HEK293 (cell line): ENCODE measurements around the gene C3orf52.

ENCODE experiments used
- CTCF ChIA-PET: fragments of 350-600 bp; formaldehyde crosslinking; extraction: SDS; loops from one replicate; lab custom pipeline; 2021; ENCODE audit warnings: antibody characterized with exemption; lab: Yijun Ruan, JAX
- POLR2A ChIA-PET: fragments of 300-600 bp; formaldehyde crosslinking; extraction: SDS; loops from one replicate; lab custom pipeline; 2020; ENCODE audit warnings: antibody characterized with exemption, inconsistent platforms; lab: Yijun Ruan, JAX
- H3K27ac ChIP-seq: fragments of 200-500 bp; sonication (Bioruptor generic); 2 replicates; pipeline ENCODE4 v1.5.1; 2014; ENCODE audit warnings: low read depth, low read length, control low read depth, inconsistent platforms; ENCODE audit errors: extremely low read depth
- H3K36me3 ChIP-seq, 2 experiments: fragments of 200-500 bp in 1 of 2; sonication (Bioruptor generic) in 1 of 2; 1 replicate in 1 of 2; 2 replicates in 1 of 2; pipeline ENCODE4 v1.5.1; 2014 to 2017; ENCODE audit warnings: inconsistent platforms in 2 of 2, low read length in 2 of 2; ENCODE audit not compliant: control insufficient read depth in 2 of 2, insufficient read depth in 1 of 2
- H3K4me1 ChIP-seq: fragments of 200-500 bp; sonication (Bioruptor generic); 2 replicates; pipeline ENCODE4 v1.5.1; 2014; ENCODE audit warnings: mild to moderate bottlenecking, low read length, inconsistent platforms; ENCODE audit not compliant: control insufficient read depth, insufficient read depth
- H3K4me3 ChIP-seq: 2 replicates; pipeline ENCODE4 v1.5.1; 2011; ENCODE audit warnings: low read depth, mild to moderate bottlenecking, control low read depth, low read length, moderate library complexity
- H3K9me3 ChIP-seq: fragments of 200-500 bp; sonication (Bioruptor generic); 2 replicates; pipeline ENCODE4 v1.5.1; 2014; ENCODE audit warnings: low read depth, low read length, inconsistent platforms; ENCODE audit not compliant: control insufficient read depth, insufficient read depth
- HIC1 ChIP-seq: fragments of 450-650 bp; formaldehyde crosslinking; IDR thresholded peaks from 2 replicates; pipeline ENCODE4 v1.5.1; 2016; ENCODE audit warnings: missing biosample characterization, missing genetic modification characterization
- KLF17 ChIP-seq: fragments of 450-650 bp; formaldehyde crosslinking; IDR thresholded peaks from 2 replicates; pipeline ENCODE4 v1.5.1; 2016; ENCODE audit warnings: missing biosample characterization, missing genetic modification characterization
- TCF7L2 ChIP-seq: IDR thresholded peaks from 2 replicates; pipeline ENCODE4 v1.6.1; 2011; ENCODE audit warnings: low read depth, mild to moderate bottlenecking, inconsistent platforms, low read length, moderate library complexity, borderline replicate concordance
- TRIM28 ChIP-seq: IDR thresholded peaks from 2 replicates; pipeline ENCODE4 v1.6.1; 2011; ENCODE audit warnings: low read length, control low read depth, borderline replicate concordance
- ZBTB20 ChIP-seq: fragments of 450-650 bp; formaldehyde crosslinking; IDR thresholded peaks from 2 replicates; pipeline ENCODE4 v1.5.1; 2016; ENCODE audit warnings: missing biosample characterization, missing genetic modification characterization
- ZNF18 ChIP-seq: fragments of 450-650 bp; formaldehyde crosslinking; IDR thresholded peaks from 2 replicates; pipeline ENCODE4 v1.5.1; 2016; ENCODE audit warnings: missing biosample characterization, missing genetic modification characterization
- ZNF292 ChIP-seq: fragments of 450-650 bp; formaldehyde crosslinking; IDR thresholded peaks from 2 replicates; pipeline ENCODE4 v1.5.1; 2016; ENCODE audit warnings: low read depth, missing biosample characterization, missing genetic modification characterization, borderline replicate concordance
- ZNF530 ChIP-seq: fragments of 450-650 bp; formaldehyde crosslinking; IDR thresholded peaks from 2 replicates; pipeline ENCODE4 v1.5.1; 2016; ENCODE audit warnings: low read depth, missing biosample characterization, missing genetic modification characterization
- ZNF561 ChIP-seq: fragments of 450-650 bp; IDR thresholded peaks from 2 replicates; pipeline ENCODE4 v1.5.1; 2018; ENCODE audit warnings: missing biosample characterization, missing genetic modification characterization, borderline replicate concordance
- ZNF639 ChIP-seq: fragments of 450-650 bp; formaldehyde crosslinking; IDR thresholded peaks from 2 replicates; pipeline ENCODE4 v1.5.1; 2016; ENCODE audit warnings: missing biosample characterization, missing genetic modification characterization
- ZNF645 ChIP-seq: fragments of 450-650 bp; formaldehyde crosslinking; IDR thresholded peaks from 2 replicates; pipeline ENCODE4; 2016; ENCODE audit warnings: missing biosample characterization, missing genetic modification characterization
- ZNF677 ChIP-seq: fragments of 450-650 bp; IDR thresholded peaks from 2 replicates; pipeline ENCODE4 v1.5.0; 2018; ENCODE audit warnings: missing biosample characterization, mild to moderate bottlenecking, missing genetic modification characterization, moderate library complexity
- ZNF843 ChIP-seq: fragments of 450-650 bp; formaldehyde crosslinking; IDR thresholded peaks from 2 replicates; pipeline ENCODE4 v1.5.1; 2016; ENCODE audit warnings: missing biosample characterization, missing genetic modification characterization
- TF ChIP-seq, protein P1 (sequence below): fragments of 450-650 bp; formaldehyde crosslinking; IDR thresholded peaks from 2 replicates; pipeline ENCODE4 v1.5.1; 2017; ENCODE audit warnings: missing biosample characterization, missing genetic modification characterization
- TF ChIP-seq, protein P2 (sequence below): fragments of 450-650 bp; formaldehyde crosslinking; IDR thresholded peaks from 2 replicates; pipeline ENCODE4 v1.5.1; 2016; ENCODE audit warnings: missing biosample characterization, missing genetic modification characterization, low read depth

Gene C3orf52

GRCh38 chr3:112134335-112135124 is 48.3 kb downstream of the C3orf52 start (continued):
- TF ChIP-seq, protein P1, sequence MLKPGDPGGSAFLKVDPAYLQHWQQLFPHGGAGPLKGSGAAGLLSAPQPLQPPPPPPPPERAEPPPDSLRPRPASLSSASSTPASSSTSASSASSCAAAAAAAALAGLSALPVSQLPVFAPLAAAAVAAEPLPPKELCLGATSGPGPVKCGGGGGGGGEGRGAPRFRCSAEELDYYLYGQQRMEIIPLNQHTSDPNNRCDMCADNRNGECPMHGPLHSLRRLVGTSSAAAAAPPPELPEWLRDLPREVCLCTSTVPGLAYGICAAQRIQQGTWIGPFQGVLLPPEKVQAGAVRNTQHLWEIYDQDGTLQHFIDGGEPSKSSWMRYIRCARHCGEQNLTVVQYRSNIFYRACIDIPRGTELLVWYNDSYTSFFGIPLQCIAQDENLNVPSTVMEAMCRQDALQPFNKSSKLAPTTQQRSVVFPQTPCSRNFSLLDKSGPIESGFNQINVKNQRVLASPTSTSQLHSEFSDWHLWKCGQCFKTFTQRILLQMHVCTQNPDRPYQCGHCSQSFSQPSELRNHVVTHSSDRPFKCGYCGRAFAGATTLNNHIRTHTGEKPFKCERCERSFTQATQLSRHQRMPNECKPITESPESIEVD (tag by site-specific recombination) = peak; percentile 25; the same call in 1 of the 2 replicates

- no peaks in the 10 kb centered on the region for H3K9me3 ChIP-seq
- POLR2A ChIA-PET = no interaction called here
- TF ChIP-seq ZNF645 (no peak), KLF17 (tag by site-specific recombination) (no peak)
- TF ChIP-seq, protein P2, sequence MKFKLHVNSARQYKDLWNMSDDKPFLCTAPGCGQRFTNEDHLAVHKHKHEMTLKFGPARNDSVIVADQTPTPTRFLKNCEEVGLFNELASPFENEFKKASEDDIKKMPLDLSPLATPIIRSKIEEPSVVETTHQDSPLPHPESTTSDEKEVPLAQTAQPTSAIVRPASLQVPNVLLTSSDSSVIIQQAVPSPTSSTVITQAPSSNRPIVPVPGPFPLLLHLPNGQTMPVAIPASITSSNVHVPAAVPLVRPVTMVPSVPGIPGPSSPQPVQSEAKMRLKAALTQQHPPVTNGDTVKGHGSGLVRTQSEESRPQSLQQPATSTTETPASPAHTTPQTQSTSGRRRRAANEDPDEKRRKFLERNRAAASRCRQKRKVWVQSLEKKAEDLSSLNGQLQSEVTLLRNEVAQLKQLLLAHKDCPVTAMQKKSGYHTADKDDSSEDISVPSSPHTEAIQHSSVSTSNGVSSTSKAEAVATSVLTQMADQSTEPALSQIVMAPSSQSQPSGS (tag by site-specific recombination) = no peak
- TF ChIP-seq, protein P1 (tag by site-specific recombination) = peak; percentile 24; the same call in 1 of the 2 replicates
- CTCF ChIA-PET = interaction anchor here (0.7 to 2.5 kb wide), 6 partner anchors 12 to 496 kb away, joined by 3 to 18 read pairs (median 4); no protein-coding TSS in a partner anchor
- H3K36me3 ChIP-seq = no peaks in the 10 kb centered on the region
- H3K4me1 ChIP-seq = peaks cover 12% of the 10 kb centered on the region; the same call in 1 of the 2 replicates
- H3K27ac ChIP-seq = no peak overlapping the region
- H3K4me3 ChIP-seq = no peak overlapping the region
Measured at GRCh38 chr3:112136046-112136445, 49.9 kb downstream of the C3orf52 start.

DNA sequence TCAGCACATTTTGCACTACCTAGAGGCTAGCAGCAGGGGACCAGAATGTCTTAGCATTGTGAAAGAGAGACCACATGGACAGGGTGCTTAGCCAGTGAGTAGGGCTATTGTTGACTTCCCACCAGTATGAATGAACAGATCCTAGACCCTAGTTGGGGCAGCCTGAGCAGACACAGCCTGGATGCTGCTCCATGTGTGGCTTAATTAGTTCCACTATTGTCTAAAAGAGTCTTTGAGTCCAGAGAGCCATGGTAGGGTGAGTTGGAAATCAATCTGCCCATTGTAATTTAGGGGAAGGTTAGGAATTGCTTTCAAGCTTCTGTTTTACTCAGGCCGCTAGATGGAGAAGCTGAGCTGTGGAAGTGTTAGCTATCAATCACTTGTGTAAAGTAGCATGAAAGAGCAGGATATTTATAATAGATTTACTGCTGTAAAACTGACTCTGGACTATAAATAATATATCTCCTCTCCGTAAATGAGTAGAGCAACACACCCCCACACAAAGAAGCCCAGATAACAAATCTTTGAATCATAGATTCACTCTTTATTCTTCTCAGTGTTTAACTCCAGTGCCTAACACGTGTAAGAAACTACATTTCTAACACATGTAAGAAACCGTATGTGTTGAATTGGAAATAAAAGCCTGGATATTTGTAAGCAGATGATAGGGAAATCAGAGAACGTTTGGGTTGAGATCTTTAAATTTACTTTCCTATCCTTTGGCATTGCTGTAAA is 50.9 kb downstream of the C3orf52 start:
- no peak overlapping the region for H3K27ac ChIP-seq
- ChIA-PET CTCF (interaction anchor here (0.5 to 2.5 kb wide), 13 partner anchors 11 to 665 kb away, joined by 3 to 18 read pairs (median 3); no protein-coding TSS in a partner anchor), POLR2A (interaction anchor here (1.0 kb wide), 1 partner anchor 23 kb away, joined by 3 read pairs; no protein-coding TSS in a partner anchor)
- H3K36me3 ChIP-seq = no peaks in the 10 kb centered on the region
- H3K9me3 ChIP-seq = no peaks in the 10 kb centered on the region
- H3K4me1 ChIP-seq = peaks cover 12% of the 10 kb centered on the region; the same call in 1 of the 2 replicates
- no peak overlapping the region for H3K4me3 ChIP-seq
- no peak for TF ChIP-seq ZNF18
- TF ChIP-seq ZNF677 (tag by site-specific recombination) = no peak
- TF ChIP-seq ZBTB20 (tag by site-specific recombination) = no peak
- 0 out of 2 replicates have a peak, but pooled peaks have one; percentile 16 for TF ChIP-seq TRIM28
- no peak for TF ChIP-seq ZNF530 (tag by site-specific recombination)
- TF ChIP-seq TCF7L2 = peak; percentile 61; the same call in 1 of the 2 replicates
- no peak for TF ChIP-seq ZNF843 (tag by site-specific recombination)
- TF ChIP-seq ZNF561 (tag by site-specific recombination) = no peak
- TF ChIP-seq HIC1 = no peak
- no peak for TF ChIP-seq ZNF292 (tag by site-specific recombination)
- TF ChIP-seq ZNF639 = no peak
